ENCODE data around the gene PRDM8. TPM values are rescaled to one million over a fixed set of nuclear protein-coding genes. Genes with fewer than 3 reads are reported as not detected.

Gene PRDM8
- total RNA-seq, 1 donor: 15.6 TPM

DNA sequence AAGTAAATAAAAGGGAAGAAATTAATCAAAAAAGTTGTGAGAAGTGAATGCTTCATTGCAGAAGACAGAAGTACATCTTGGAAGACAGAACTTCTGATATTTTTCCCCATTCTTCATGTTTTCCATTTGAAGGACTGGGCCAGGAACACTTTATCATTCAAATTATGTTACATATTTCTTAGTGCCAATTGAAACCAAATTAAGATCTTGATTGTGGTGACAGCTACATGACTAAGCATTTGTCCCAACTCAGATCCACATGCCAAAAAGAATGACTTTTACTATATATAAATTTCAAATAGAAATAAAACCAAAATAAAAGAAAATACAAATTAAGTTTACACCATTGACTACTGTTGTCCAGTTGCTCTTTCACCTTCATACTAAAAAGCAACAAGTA lies 55.1 kb downstream of the PRDM8 start:
- TF ChIP-seq, protein P1, sequence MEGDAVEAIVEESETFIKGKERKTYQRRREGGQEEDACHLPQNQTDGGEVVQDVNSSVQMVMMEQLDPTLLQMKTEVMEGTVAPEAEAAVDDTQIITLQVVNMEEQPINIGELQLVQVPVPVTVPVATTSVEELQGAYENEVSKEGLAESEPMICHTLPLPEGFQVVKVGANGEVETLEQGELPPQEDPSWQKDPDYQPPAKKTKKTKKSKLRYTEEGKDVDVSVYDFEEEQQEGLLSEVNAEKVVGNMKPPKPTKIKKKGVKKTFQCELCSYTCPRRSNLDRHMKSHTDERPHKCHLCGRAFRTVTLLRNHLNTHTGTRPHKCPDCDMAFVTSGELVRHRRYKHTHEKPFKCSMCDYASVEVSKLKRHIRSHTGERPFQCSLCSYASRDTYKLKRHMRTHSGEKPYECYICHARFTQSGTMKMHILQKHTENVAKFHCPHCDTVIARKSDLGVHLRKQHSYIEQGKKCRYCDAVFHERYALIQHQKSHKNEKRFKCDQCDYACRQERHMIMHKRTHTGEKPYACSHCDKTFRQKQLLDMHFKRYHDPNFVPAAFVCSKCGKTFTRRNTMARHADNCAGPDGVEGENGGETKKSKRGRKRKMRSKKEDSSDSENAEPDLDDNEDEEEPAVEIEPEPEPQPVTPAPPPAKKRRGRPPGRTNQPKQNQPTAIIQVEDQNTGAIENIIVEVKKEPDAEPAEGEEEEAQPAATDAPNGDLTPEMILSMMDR (IDR thresholded peaks at IDR 0.05; ENCODE audit: insufficient read depth, low read length): no peak
- no peak overlapping the region for H3K4me3 ChIP-seq (ENCODE audit: low read depth, low read length)
- DNase-seq (ENCODE audit: low read depth): no peak

DNA sequence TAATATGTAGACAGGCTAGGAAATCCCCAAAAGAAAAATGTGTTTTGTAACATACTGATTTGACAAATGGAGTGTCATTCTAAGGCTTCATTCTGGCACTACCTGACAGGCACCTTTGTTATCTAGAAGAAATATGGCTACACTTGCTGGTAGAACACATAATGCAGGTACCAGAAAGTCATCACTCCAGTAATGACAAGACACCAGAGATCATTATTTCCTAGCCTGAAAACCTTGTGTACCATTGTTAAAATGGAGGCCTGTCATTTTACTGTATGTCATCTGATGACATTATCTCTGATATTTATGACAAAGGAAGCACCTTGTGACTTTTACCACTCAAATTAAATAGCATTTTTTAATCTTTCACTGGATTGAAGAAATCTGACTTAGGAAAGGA lies 55.6 kb downstream of the PRDM8 start:
- H3K4me3 ChIP-seq (ENCODE audit: low read depth, low read length): no peak overlapping the region
- TF ChIP-seq, protein P1 (IDR thresholded peaks at IDR 0.05; ENCODE audit: insufficient read depth, low read length): no peak
- no peak for DNase-seq (ENCODE audit: low read depth)

DNA sequence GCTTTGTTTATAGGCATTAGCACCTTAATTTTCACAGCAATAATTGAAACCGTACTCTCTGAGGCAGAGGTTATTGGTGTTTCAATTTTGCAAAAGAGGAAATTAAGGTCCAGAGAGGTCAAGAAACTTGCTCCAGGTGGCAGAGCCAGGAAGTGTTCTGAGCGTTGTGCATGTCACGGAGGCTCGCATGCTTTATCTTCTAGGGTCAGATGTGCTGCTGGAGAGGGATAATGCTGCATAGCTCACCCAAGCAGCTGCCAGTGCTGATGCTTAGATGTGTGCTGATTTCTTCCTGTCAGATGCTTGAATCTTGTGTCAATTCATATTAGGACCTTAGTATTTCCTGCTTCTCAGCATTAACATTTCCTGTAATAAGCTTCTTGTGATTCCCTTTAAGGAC lies 56.2 kb downstream of the PRDM8 start:
- no peak overlapping the region for H3K4me3 ChIP-seq (ENCODE audit: low read depth, low read length)
- TF ChIP-seq, protein P1 (IDR thresholded peaks at IDR 0.05; ENCODE audit: insufficient read depth, low read length): no peak
- DNase-seq (ENCODE audit: low read depth): no peak

Other genes starting within 250 kb of the PRDM8 start
- gene ANTXR2, start 124.3 kb upstream of the PRDM8 start, total RNA-seq (ENCODE audit: low replicate concordance): 183 and 271 TPM in 2 replicates
- gene FGF5, start 69.2 kb downstream of the PRDM8 start, total RNA-seq (ENCODE audit: low replicate concordance): 0.98 and 55.9 TPM in 2 replicates
- gene CFAP299, start 138.2 kb downstream of the PRDM8 start, total RNA-seq (ENCODE audit: low replicate concordance): 2.1 and 12.7 TPM in 2 replicates

All from fibroblast of the aortic adventitia (primary cell).